ENCODE measurements around the gene UGGT2.
"Not testable (repeated sequence)": the region's sequence is repeated elsewhere in the genome, so short reads cannot be mapped to it uniquely, and the experiment has no call there.

Gene UGGT2

DNA sequence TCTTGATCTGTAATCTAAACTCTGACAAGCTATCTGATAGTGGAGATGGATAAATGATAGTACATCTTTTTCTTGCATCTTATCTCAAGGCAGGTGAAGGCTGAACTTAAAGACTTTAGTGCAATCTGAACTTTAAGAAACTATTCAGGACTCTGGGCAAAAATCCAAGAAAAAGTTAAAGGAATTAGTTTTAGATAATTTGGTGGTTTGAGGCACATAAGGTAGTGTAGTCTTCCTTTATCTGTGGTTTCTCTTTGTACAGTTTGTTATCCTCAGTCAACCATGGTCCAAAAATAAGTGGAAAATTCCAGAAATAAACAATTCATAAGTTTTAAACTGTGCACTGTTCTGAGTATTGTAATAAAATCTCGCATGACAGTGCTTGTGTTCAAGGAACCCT, 172.9 kb downstream of the UGGT2 start:
- no peak overlapping the region for H3K4me3 ChIP-seq (ENCODE audit: low read depth, low read length)

DNA sequence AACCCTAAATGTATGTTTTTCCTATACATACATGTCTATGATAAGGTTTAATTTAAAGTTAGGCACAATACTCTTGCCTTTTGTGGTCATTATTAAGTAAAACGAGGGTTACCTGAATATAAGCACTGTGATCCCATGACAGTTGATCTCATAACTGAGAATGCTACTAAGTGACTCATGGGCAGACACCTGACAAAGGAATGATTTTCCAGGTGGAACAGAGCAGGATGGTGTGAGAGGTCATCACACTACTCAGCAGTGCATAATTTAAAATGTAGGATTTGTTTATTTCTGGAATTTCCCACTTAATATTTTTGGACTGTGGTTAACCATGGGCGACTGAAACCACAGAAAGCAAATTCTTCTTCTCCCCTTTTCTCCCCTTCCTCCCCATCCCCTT, 178.9 kb downstream of the UGGT2 start:
- TF ChIP-seq, protein P1, sequence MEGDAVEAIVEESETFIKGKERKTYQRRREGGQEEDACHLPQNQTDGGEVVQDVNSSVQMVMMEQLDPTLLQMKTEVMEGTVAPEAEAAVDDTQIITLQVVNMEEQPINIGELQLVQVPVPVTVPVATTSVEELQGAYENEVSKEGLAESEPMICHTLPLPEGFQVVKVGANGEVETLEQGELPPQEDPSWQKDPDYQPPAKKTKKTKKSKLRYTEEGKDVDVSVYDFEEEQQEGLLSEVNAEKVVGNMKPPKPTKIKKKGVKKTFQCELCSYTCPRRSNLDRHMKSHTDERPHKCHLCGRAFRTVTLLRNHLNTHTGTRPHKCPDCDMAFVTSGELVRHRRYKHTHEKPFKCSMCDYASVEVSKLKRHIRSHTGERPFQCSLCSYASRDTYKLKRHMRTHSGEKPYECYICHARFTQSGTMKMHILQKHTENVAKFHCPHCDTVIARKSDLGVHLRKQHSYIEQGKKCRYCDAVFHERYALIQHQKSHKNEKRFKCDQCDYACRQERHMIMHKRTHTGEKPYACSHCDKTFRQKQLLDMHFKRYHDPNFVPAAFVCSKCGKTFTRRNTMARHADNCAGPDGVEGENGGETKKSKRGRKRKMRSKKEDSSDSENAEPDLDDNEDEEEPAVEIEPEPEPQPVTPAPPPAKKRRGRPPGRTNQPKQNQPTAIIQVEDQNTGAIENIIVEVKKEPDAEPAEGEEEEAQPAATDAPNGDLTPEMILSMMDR (IDR thresholded peaks at IDR 0.05; ENCODE audit: low read depth, low read length): no peak
- H3K4me3 ChIP-seq (ENCODE audit: low read depth, low read length): no peak overlapping the region

More for the DNA sequence above, 172.9 kb downstream of the UGGT2 start:
- TF ChIP-seq, protein P1 (IDR thresholded peaks at IDR 0.05; ENCODE audit: low read depth, low read length): no peak

DNA sequence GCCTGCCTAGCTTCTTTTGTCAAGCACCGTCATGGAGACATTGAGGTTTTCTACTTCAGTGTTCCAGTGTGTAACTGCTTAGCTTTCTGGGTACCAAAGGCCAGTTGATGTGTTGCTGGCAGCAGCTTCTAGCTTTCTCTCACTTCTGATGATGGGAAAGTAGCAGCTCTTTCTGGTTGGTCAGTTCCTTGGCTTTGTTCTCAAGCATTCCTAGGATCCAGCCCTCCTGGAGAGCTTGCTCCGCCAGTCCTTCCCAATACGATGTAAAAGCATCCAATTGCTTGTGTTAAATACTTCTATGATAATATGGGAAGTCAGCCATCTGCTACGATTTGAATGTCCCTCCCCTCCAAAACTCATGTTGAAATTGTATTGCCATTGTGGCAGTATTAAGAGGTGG, 182.8 kb downstream of the UGGT2 start:
- TF ChIP-seq, protein P1 (IDR thresholded peaks at IDR 0.05; ENCODE audit: low read depth, low read length): no peak
- H3K4me3 ChIP-seq (ENCODE audit: low read depth, low read length): no peak overlapping the region

DNA sequence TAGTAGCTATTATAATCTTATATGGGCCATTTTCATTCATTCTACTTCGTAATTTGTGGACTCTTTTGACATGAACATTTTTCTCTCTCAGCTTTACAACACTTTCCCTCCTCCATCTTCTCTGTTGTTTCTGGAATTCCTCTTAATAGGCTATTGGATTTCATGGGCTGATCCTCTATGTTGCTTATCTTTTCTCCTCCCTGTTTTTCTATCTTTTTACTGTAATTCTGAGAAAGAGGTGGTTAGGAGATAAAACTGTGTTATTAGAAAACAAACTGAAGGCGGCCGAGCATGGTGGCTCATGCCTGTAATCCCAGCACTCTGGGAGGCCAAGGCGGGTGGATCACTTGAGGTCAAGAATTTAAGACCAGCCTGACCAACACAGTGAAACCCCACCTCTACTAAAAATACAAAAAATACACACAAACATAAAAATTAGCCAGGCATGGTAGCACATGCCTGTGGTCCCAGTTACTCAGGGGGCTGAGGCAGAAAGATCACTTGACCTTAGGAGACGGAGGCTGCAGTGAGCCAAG, 188.1 kb downstream of the UGGT2 start:
- TF ChIP-seq, protein P1 (IDR thresholded peaks at IDR 0.05; ENCODE audit: low read depth, low read length): no peak

DNA sequence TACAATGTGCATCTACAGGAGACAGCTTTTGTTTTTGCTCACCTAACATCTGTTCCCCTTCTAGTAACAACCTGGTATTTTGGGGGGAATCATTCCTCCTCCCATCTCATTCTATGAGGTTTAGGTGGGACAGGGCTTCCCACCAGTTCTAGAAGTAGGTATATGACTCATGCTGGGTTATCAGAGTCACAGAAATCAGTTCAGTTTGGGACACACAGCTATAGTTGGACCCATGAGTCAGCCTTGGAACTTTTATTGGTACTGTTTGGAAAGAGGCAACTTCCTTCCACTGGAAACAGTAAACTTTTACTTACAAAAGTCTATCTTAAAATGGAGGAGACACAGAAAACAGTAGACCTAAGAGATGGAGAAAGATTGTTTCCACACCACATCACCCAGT, 190.8 kb downstream of the UGGT2 start:
- TF ChIP-seq, protein P1 (IDR thresholded peaks at IDR 0.05; ENCODE audit: low read depth, low read length): no peak
- no peak overlapping the region for H3K4me3 ChIP-seq (ENCODE audit: low read depth, low read length)

More for the DNA sequence above, 188.1 kb downstream of the UGGT2 start:
- no peak overlapping the region for H3K4me3 ChIP-seq (ENCODE audit: low read depth, low read length)

DNA sequence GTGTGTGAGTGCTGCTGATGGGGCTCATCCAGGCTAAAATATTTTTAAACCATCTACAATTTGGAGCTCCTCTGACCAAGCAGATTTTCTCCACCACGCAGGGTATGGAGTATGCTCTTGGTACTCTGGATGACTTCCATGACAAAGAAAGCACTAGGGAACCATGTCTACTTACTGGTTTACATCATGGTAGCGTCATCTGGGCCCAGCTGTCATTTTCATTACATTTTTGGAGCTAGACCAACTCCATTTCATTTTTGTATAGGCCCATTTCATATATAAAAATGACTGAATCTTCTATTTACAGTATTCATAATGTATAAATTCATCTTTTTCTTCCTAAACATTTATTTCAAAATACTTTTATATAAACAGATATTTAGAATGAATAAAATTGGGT, 191.9 kb downstream of the UGGT2 start:
- TF ChIP-seq, protein P1 (IDR thresholded peaks at IDR 0.05; ENCODE audit: low read depth, low read length): no peak
- no peak overlapping the region for H3K4me3 ChIP-seq (ENCODE audit: low read depth, low read length)

DNA sequence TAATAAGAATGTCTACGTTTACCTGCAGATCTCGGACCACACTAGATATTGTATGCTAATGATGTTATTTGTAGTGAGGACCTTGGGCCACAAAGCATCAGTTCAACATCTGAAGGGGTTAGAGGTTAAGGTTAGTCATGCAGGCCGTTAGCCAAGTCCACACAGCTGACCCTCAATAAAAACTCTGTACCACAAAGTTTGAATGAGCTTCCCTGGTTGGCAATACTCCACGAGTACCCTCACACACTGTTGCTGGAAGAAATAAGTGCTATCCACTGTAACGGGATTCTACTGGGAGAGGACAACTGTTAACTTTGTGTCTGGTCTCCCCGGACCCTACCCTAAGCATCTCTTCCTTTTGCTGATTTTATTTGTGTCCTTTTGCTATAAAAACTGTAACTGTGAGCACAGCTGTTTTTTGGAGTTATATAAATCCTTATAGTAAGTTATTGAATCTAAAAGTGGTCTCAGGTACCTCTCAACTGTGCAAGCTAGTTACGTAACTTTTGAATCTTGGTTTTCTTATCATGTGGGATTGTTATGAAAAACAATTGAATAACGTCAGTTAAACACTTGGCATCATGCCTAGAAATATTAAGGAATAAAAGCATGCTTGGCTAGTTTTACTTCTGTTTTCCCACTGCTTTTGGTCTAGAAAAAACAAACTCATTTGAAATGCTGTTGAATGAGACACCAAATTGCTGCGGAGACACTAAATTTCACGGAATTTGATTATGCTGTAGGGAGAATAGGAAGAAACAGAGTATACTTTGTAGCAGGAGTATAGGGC, 194.7 kb downstream of the UGGT2 start:
- TF ChIP-seq, protein P1 (IDR thresholded peaks at IDR 0.05; ENCODE audit: low read depth, low read length): no peak
- H3K4me3 ChIP-seq (ENCODE audit: low read depth, low read length): no peak overlapping the region

DNA sequence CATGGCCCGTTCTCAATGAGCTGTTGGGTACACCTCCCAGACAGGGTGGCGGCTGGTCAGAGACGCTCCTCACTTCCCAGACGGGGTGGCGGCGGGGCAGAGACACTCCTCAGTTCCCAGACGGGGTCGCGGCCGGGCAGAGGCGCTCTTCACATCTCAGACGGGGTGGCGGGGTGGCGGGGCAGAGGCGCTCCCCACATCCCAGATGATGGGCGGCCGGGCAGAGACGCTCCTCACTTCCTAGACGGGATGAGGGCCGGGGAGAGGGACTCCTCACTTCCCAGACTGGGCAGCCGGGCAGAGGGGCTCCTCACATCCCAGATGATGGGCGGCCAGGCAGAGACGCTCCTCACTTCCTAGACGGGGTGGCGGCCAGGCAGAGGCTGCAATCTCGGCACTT, 207.5 kb downstream of the UGGT2 start:
- H3K4me3 ChIP-seq (ENCODE audit: low read depth, low read length): not testable (repeated sequence)

All from WI38 (cell line).